ENCODE results near the gene BCAS3. TPM values are rescaled to one million over a fixed set of nuclear protein-coding genes. Genes with fewer than 3 reads are reported as not detected.

BCAS3 gene
- total RNA-seq, 3 donors from 2014 or later = 21.6 to 33.4 (median 32.1) TPM

GRCh38 chr17:61322325-61323002 is 644.8 kb downstream of the BCAS3 start:
- Histone ChIP-seq H3K36me3 (ENCODE audit: low read depth) (no peaks in the 10 kb centered on the region), H3K4me3 (no peak overlapping the region), H3K9me3 (no peaks in the 10 kb centered on the region), H3K4me1 (ENCODE audit: low read depth) (no peaks in the 10 kb centered on the region)
- intact Hi-C loops (cut with DNase I, micrococcal nuclease) = no loop called here
- ATAC-seq (no peak), DNase-seq (no peak)
- TF ChIP-seq, protein P1, sequence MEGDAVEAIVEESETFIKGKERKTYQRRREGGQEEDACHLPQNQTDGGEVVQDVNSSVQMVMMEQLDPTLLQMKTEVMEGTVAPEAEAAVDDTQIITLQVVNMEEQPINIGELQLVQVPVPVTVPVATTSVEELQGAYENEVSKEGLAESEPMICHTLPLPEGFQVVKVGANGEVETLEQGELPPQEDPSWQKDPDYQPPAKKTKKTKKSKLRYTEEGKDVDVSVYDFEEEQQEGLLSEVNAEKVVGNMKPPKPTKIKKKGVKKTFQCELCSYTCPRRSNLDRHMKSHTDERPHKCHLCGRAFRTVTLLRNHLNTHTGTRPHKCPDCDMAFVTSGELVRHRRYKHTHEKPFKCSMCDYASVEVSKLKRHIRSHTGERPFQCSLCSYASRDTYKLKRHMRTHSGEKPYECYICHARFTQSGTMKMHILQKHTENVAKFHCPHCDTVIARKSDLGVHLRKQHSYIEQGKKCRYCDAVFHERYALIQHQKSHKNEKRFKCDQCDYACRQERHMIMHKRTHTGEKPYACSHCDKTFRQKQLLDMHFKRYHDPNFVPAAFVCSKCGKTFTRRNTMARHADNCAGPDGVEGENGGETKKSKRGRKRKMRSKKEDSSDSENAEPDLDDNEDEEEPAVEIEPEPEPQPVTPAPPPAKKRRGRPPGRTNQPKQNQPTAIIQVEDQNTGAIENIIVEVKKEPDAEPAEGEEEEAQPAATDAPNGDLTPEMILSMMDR (IDR thresholded peaks at IDR 0.05) = no peak

DNA sequence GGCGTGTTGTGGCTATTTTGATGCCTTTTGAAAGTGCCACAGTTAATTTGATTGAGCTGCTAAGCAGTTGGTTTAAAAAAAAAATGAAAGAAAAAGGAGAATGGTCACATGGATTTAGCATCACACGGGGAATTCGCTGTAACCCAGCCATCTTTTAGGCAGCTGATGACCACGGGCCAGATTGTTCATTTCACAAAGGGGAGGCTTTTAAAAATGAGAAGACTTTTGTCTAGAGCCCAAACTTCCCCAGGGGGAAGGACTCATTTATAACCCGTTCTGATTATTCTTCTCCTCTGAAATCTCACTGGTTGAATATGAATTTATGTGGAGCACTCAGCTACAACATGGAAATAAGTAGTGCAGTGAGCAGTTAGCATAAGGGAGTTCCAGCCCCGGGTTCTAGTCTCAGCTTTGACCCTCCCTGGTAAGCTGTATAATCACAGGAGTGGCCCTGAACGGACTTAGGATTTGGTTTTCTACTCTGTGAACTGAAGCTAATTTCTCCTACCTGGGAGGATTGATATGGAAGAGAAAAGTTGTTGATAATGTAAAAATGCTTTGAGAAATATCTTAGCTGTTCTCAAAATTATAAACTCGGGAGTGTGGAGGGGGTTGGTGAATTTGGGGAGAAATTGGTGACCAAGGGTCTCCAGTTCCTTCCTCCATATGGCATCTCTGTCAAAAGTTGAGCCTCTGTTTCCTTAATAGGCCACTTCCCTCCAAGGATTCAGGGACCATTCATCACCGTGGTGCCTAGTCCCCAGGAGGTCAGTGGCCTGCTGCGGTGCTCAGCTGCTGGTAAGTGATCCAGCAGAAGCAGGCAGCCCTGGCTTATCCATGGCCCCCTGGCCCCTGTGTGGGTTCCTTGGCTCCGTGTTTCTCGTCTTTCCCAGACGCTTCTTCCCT is 645.6 kb downstream of the BCAS3 start:
- Histone ChIP-seq H3K4me1 (ENCODE audit: low read depth) (no peaks in the 10 kb centered on the region), H3K4me3 (no peak overlapping the region), H3K9me3 (no peaks in the 10 kb centered on the region), H3K36me3 (ENCODE audit: low read depth) (no peaks in the 10 kb centered on the region)
- TF ChIP-seq, protein P1 (IDR thresholded peaks at IDR 0.05) = no peak
- ATAC-seq (no peak), DNase-seq (no peak)
- intact Hi-C loops (cut with DNase I, micrococcal nuclease) = no loop called here

GRCh38 chr17:61323909-61324868 is 646.5 kb downstream of the BCAS3 start:
- DNase-seq = no peak
- H3K9me3 ChIP-seq = no peaks in the 10 kb centered on the region
- TF ChIP-seq, protein P1 (IDR thresholded peaks at IDR 0.05) = no peak
- H3K36me3 ChIP-seq (ENCODE audit: low read depth) = no peaks in the 10 kb centered on the region
- no peak for ATAC-seq
- H3K4me3 ChIP-seq = no peak overlapping the region
- H3K4me1 ChIP-seq (ENCODE audit: low read depth) = no peaks in the 10 kb centered on the region
- intact Hi-C loops (cut with DNase I, micrococcal nuclease) = no loop called here

DNA sequence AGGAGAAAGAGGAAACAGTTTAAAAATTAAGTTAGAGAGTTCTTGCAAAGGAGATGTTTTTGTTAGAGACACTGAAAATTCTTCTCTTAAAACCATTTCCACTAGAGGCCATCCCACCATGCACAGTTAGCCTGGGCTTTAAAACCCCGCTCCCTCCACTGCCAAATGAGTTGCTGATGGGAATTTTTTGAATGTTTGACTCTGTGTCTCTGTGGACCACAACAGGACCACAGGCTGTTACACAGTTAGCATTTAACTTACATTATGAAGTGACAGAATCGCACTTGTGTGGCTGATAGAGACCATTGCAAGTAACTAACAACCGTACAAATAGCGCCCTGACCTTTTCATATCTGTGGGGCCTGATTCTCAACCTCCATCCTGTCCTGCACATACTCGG is 647.3 kb downstream of the BCAS3 start:
- intact Hi-C loops (cut with DNase I, micrococcal nuclease) = no loop called here
- H3K4me1 ChIP-seq (ENCODE audit: low read depth) = no peaks in the 10 kb centered on the region
- no peak overlapping the region for H3K4me3 ChIP-seq
- no peaks in the 10 kb centered on the region for H3K36me3 ChIP-seq (ENCODE audit: low read depth)
- no peaks in the 10 kb centered on the region for H3K9me3 ChIP-seq
- DNase-seq (no peak), ATAC-seq (no peak)
- TF ChIP-seq, protein P1 (IDR thresholded peaks at IDR 0.05) = no peak

DNA sequence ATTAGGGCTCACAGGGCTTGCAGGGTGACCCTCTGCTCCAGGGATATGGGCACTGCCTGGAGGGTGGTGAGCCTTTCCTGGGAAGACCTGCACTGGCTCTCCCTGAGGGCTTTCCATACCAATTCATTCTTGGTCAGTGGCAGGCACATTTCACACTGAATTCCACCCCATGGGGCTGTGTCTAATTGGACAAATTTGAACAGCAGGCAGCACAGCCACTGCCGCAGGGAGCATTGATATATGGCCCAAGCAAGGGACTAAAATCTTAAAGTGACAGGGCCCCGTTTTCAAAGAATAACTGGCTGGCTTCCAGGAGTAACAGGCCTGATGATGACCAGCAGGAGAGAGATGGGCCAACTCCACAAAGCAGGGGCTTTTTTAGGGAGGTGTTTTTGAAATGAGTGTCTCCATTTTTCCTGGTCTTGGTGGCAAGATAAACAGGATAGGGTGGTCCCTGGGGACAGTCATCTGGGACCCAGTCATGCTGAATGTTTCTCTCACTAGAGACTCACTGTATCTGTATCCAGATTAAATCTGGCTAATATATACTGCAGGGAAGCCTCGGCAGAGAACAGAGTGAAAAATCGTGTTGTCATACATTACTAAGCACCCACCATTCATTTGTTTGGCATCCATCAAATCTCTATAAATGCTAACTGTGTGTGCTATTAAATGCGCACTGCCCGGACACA is 647.9 kb downstream of the BCAS3 start:
- Histone ChIP-seq H3K9me3 (no peaks in the 10 kb centered on the region), H3K4me1 (ENCODE audit: low read depth) (no peaks in the 10 kb centered on the region), H3K4me3 (no peak overlapping the region), H3K36me3 (ENCODE audit: low read depth) (no peaks in the 10 kb centered on the region)
- no peak for DNase-seq
- intact Hi-C loops (cut with DNase I, micrococcal nuclease) = no loop called here
- TF ChIP-seq, protein P1 (IDR thresholded peaks at IDR 0.05) = no peak
- no peak for ATAC-seq

Measured in mucosa of descending colon (tissue), 3 donors.